Myocyte (in vitro differentiated cells): ENCODE results near the gene DYSF. TPM values are rescaled to one million over a fixed set of nuclear protein-coding genes. Genes with fewer than 3 reads are reported as not detected.
A peak's percentile ranks its signal among the peaks of the same experiment; 100 is the strongest.

Experiments used
- DNase-seq: peaks from one replicate; pipeline ENCODE4 v3.0.0-alpha.2; 2012; ENCODE audit warnings: low read depth
- total RNA-seq: library from RNA; depleted of rRNA; stranded (reverse); fragments of >200 nt; gene quantifications from 2 replicates; pipeline ENCODE4 v1.2.3, GENCODE V29; 2014

The DYSF gene
- total RNA-seq, 1 donor from 2014 or later, result 114 TPM

- DNase-seq, result peak; percentile 91
These were observed 44.9 kb downstream of the DYSF start for GRCh38 chr2:71498261-71498701.

DNA sequence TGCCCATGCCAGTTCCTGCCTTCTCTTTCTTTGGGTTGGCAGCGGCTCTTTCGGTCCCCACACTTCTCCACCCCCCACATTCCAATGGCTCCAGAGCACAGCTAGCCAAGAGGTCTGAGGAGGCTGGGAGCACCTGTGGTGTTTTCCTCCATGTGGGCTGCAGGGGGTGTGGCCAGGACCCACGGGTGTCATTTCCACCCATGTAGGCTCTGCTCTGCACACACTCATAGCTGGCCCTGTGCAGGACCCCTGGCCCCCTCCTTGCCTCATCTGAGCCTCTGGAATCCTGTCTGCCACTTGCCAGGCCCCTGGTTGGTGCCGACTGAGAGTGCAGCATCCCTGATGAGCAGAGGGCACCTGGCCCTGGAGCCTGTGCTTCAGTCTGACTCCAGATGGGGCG lies 46.3 kb downstream of the DYSF start:
- DNase-seq, result peak; percentile 78

DNA sequence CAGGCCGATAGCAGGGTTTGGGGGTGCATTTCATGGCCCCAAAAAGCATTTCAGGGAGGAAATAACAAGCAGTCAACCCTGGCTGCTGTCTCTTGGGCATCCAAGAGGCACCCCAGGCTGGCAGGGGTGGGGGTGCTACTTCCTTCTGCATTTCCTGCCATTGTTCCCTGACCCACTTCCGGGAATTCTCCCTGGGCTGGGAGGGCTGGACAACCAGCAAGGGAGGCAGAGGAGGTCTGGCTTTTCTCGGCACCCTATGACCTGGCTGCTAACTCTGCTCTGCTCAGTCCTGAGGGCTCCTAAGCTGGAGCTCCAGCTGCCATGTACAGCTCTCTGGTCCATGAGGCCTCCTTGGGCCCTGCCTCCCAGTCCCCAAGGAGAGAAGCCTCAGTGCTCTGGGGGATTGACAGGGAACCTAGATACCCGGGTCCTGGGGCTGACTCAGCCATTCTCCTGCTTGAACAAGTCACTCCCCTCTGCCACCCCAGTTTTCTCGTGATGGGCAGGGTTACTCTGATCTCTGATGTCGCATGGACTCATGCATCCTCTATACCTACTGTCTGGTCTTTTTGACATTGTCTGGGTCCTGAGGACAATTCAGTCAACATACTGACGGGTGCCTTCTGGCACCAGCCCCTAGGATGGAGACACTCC lies 47.2 kb downstream of the DYSF start:
- no peak for DNase-seq

GRCh38 chr2:71502941-71503738 lies 49.8 kb downstream of the DYSF start:
- no peak for DNase-seq

- peak; percentile 55 for DNase-seq
These were observed 50.5 kb downstream of the DYSF start for GRCh38 chr2:71503837-71504236.

GRCh38 chr2:71504611-71505010 lies 51.2 kb downstream of the DYSF start:
- no peak for DNase-seq

DNA sequence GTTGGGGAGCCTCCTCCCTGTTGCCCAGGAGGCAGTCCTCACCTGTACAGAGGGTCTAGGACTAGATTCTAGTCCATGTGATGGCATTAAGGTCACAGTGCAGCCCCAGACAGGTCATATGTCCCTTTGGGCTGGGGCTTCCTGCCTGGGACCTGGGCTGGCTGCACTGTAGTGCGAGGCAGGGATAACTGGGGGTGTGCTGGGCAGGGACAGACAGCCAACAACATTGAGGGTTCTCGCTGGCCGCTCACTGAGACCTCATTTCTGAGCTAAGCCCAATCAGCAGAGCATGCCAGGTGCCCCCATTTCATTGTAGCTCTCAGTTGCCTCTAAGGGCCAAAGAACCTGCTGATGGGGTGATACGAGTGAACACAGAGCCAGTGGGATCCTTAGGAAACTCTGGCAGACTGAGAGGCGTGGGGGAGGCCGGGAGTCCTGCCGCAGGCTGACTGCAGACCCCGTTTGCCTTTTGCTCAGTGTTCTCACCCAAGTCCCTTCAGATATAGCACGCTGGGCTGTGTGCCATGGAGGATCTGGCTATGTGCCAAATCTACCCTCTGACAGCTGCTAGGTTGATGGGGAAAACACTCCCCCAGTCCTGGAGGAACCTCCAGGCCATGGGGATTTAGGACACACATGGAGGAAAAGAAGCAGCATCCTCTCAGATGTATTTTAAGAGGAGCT lies 51.9 kb downstream of the DYSF start:
- DNase-seq, result peak; percentile 77

DNA sequence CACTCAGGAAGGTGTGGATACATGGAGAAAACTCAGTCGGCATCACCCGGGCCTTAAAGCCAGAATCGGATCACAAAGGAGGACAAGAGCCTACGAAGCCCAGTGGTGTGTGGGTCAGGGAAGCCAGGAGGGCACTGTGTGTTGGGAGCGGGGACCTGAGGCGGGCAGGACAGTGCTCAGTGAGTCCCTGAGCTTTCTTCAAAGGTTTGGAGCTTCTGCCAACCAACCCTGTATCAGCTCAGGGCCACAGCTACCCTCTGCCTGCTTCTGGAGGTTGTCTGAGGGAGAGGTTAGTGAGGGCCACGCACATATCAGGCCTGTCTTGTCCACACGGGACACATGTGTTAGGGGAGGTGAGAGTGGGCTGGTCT lies 52.4 kb downstream of the DYSF start:
- no peak for DNase-seq

DNA sequence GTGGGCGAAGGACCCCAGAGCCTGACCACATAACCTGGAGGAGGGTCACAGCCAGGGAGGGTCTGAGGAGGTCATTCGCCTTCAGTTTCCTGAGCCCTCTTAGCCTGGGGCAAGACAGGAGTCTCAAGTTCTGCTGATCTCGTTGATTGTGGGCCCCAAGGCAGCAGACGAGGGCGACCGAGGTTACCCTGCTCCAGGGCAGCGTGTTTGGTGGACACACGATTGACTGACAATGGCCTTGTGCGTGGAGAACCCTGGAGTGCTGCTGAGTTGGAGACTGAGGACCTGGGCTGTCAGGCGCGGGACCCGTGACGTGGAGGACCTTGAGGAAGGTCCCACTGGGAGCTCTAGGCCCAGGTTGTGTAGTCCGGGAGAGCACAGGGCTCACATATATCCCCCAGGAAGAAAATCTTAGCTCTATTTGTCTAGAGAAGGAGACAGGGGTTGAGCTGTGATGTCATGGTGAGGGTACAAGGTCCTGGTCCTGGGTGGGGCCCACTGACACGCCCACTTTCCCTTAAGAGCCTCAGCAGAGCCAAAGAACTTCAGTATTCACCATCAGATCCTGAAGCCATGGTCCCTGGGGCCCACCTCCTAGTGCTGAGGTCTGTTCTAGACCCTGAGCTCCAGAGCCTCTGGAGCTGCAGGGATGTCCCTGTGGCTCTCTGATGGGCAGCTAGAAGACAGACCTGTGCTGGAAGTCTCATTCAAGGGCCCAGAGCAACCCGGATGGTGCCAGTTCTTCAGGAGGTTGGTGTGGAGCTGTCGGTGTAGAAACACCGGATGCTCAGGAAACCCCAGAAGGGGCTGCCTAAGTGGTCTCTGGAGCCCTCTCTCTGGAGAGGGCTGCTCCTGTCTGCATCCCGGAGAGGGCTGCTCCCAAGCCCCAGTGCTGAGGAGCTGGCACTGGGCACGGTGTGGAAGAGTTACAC lies 53.1 kb downstream of the DYSF start:
- DNase-seq, result no peak

GRCh38 chr2:71507476-71507875 lies 54.1 kb downstream of the DYSF start:
- no peak for DNase-seq

DNA sequence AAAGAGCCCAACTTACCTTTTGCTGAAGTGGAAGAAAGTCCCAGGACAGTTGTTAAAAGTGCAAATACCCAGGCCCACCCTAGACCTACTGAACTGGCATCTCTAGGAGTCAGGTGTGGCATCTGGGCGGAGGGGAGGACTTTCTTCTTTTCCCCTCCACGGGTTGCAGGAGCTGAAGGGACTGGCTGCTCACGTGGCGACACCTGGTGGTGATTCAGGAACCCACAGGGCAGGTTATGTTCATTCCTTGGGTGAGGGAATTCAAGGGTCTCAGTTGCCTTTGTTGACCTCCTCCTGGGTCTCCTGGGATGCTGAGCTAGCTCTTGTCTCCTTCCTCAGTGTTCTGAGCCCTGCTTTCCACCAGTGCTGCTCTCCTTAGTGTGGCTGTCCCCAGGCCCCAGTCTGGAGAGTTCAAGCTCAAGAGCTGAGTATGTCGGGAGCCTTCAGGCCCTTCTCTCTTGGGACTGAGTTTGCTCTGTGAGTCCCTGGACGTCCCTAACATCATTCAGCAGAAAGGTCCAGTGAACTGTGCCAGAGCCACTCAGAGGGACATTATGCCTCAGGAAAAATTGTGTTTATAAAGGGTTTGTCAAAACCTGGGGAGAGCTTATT lies 56.9 kb downstream of the DYSF start:
- peak; percentile 61 for DNase-seq

GRCh38 chr2:71510938-71511337 lies 57.6 kb downstream of the DYSF start:
- no peak for DNase-seq

DNA sequence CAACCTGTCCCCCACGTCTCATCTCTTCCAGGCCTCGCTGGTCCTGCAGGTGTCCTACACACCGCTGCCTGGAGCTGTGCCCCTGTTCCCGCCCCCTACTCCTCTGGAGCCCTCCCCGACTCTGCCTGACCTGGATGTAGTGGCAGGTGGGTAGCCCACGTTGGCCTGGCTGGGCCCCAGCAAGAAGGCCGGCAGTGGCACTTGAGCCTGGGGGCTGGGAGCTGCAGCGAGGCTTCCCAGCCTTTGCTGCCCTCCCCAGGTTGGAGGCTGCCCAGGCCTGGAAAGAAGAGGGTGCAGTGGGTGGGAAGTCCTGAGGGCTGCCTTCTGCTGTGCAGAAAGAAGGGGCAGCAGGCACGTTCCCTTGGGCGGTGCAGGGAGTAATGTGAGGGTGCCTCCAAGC lies 58.4 kb downstream of the DYSF start:
- peak; percentile 56 for DNase-seq

DNA sequence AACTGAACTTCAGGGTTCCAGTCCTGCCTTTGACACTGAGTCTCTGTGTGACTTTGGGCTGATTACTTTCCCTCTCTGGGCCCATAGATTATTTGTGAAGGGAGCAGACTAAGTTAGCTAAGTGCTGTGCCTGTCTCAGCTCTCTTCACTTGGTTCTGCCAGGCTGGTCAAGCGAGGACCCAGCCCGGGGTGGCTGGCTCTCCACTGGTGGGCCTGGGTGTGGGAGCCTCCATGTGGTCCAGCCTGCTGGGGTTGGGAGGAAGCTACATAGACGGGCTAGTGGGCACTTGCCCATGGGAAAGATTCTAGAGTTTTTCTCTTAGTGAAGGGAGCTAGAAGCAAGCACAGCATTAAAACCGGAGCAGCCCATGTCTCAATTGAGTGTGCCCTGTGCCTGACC lies 59.0 kb downstream of the DYSF start:
- DNase-seq, result no peak

GRCh38 chr2:71513096-71513495 lies 59.7 kb downstream of the DYSF start:
- DNase-seq, result no peak

- no peak for DNase-seq
These were observed 60.4 kb downstream of the DYSF start for GRCh38 chr2:71513721-71514120.

DNA sequence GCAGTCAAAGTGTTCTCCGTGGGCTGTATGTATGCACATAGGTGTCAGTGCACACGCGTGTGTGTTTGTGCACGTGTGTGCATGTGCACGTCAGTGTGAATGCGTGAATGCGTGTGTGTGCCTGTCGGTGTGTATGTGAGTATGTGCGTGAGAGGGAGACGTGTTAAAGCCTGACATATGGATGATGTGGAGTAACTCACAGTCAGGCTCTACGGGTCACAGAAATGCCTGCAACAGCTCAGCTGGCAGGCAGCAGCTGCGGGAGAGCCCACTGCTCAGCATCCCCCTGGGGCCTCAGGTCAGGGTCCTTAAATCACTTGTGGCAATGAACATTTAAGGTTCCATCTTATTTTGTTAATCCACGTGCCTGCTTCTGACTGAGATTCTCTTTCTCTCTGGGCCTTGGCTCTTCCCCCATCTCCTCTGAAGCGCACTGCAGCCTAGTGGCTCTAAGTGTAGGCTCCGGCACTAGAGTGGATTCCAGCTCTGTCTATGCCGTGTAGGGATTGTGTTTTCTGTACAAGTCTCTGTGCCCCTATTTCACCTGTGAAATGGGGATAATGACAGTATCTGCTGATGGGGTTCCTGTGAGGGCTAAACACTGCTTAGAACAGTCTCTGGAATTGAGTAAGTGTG lies 63.0 kb downstream of the DYSF start:
- DNase-seq, result no peak

GRCh38 chr2:71517851-71518250 lies 64.5 kb downstream of the DYSF start:
- DNase-seq, result no peak

DNA sequence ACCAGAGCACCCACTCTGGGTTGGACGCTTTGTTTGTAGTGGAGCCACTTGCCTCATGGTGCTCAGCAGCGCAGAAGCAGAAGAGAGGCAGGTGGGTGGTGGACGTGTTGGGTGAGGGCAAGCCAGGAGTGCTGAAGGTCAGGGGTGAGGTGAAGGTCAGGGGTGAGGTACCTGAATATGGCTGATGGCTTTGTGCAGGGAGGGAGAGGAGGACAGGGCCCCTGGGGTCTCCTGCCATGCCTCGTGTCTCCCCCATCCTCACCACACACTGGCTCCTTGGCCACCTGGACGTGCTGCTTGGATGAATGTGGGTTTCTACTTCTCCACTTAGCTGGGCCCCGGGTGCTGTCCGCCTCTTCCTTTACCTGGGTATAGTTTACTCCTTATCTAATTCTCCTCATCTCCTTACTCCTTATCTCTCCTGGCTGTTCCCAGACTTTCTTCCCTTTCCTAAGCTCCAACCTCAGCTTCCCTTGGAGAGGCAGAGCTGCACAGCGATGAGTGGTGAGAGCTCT lies 68.1 kb downstream of the DYSF start:
- DNase-seq, result no peak

- DNase-seq, result no peak
These were observed 71.1 kb downstream of the DYSF start for GRCh38 chr2:71524476-71524875.
